Tibial artery (tissue), 4 donors: Measurements from ENCODE around the gene SORCS3.

Experiments
- DNase-seq, 2 donors: peaks; one replicate each; pipeline ENCODE4 v3.0.0-alpha.2; 2019
- H3K27ac ChIP-seq, 2 donors: fragments of 200-600 bp; sonication (generic) in 1 of 2; 1 replicate in 1 of 2; 2 replicates in 1 of 2; pipeline ENCODE4 v1.5.1; 2018 to 2019; ENCODE audit warnings: mild to moderate bottlenecking in 1 of 2
- H3K27me3 ChIP-seq, 2 donors: fragments of 200-600 bp; sonication (generic) in 1 of 2; one replicate each; pipeline versions ENCODE4 v1.5.1 to v1.6.0; 2016 to 2019
- H3K36me3 ChIP-seq, 3 donors: fragments of 200-600 bp; sonication (generic) in 2 of 3; one replicate each; pipeline ENCODE4 v1.5.1; 2016 to 2019; ENCODE audit warnings: mild to moderate bottlenecking in 2 of 3
- H3K4me1 ChIP-seq, 4 donors: fragments of 200-600 bp; sonication (generic) in 2 of 4; 1 replicate in 3 of 4; 2 replicates in 1 of 4; pipeline ENCODE4 v1.5.1; 2016 to 2019
- H3K4me3 ChIP-seq, 2 donors: fragments of 200-600 bp; sonication (generic) in 1 of 2; 1 replicate in 1 of 2; 2 replicates in 1 of 2; pipeline ENCODE4 v1.5.1; 2018 to 2019; ENCODE audit warnings: mild to moderate bottlenecking in 2 of 2
- H3K9me3 ChIP-seq, 3 donors: fragments of 200-600 bp; sonication (generic) in 1 of 3; one replicate each; pipeline ENCODE4 v1.5.1; 2016 to 2019
- CTCF ChIP-seq, 2 experiments: fragments of 200-600 bp in 1 of 2; fragments of 450-650 bp in 1 of 2; IDR thresholded peaks; one replicate each; pipeline ENCODE4 v1.5.1; 2017 to 2019; ENCODE audit warnings: antibody characterized with exemption in 2 of 2, mild to moderate bottlenecking in 1 of 2, moderate library complexity in 1 of 2
- intact Hi-C: fragments of 100-400 bp; cut with DNase I; formaldehyde crosslinking; loops from one replicate; pipeline ENCODE4 v1.15.0; 2023; ENCODE audit warnings: low total_unique reads

Gene SORCS3

GRCh38 chr10:104809288-104810090, 168.4 kb downstream of the SORCS3 start:
- no peaks in the 10 kb centered on the region for H3K27me3 ChIP-seq
- H3K4me3 ChIP-seq: no peak overlapping the region
- H3K27ac ChIP-seq: no peak overlapping the region
- no peaks in the 10 kb centered on the region for H3K36me3 ChIP-seq
- no peak for DNase-seq
- no peaks in the 10 kb centered on the region for H3K9me3 ChIP-seq
- no peak for TF ChIP-seq CTCF (IDR thresholded peaks at IDR 0.05)
- intact Hi-C loops: no loop called here
- H3K4me1 ChIP-seq: no peaks in the 10 kb centered on the region

DNA sequence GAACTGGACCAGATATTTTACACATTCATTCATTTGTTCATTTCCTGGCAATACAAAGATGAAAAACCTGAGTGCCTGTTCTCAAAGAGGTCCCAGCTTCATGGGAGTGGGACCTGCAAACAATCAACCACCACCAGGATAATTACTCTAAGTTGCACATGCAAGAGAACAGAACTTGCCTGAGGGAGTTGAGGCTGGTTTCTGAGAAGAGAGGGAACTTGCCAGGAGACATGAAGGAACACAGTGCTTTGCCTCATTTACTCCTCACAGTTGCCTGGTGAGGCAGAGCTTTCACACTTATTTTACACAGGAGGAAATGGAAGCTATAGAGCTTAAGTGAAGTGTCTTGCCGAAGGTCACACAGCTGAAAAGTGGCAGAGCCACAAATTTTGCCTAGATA, 170.1 kb downstream of the SORCS3 start:
- Histone ChIP-seq H3K27ac (no peak overlapping the region), H3K9me3 (no peaks in the 10 kb centered on the region), H3K27me3 (no peaks in the 10 kb centered on the region), H3K4me3 (no peak overlapping the region), H3K36me3 (no peaks in the 10 kb centered on the region), H3K4me1 (no peaks in the 10 kb centered on the region)
- TF ChIP-seq CTCF (IDR thresholded peaks at IDR 0.05): no peak
- DNase-seq: no peak
- intact Hi-C loops: no loop called here

DNA sequence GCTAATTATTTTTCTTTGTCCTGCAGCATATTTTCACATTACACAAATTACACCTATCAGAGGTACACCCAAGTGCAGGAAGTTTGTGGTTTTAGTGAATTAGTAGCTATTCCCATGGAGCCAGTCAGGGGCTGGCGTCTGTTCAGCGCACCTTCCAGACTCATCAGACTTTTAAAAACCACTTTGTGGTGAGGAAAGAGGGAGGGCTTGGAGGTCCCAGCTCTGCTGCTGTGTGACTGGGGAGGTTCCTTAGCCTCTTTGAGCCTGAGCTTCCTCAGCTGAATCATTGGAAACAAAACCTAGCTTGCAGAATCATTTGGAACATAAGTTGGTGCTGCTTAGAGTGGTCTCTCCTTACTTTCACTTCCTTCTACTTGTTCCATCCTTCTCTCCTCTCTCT, 175.4 kb downstream of the SORCS3 start:
- Histone ChIP-seq H3K27me3 (no peaks in the 10 kb centered on the region), H3K36me3 (no peaks in the 10 kb centered on the region), H3K4me1 (no peaks in the 10 kb centered on the region), H3K27ac (no peak overlapping the region), H3K4me3 (no peak overlapping the region), H3K9me3 (no peaks in the 10 kb centered on the region)
- no peak for DNase-seq
- intact Hi-C loops: no loop called here
- no peak for TF ChIP-seq CTCF (IDR thresholded peaks at IDR 0.05)

DNA sequence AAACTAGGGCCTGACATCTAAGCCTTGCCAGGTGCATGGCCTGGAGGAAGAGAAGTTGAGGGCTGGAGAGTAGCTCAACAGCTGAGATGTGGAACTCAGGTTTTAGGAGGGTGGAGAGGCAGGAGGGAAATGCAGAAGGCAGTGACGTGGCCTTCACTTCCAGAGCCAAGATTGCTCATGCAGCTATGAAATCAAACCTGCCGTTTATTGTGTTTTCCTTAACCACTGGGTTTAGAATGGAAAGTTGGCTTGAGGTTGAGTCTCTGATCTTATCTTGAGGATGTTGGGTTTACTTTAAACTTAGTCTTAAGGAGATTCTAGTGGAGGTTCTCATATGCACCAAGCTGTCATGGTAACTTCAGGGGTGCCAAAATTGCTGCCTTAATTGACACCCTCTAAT, 178.6 kb downstream of the SORCS3 start:
- no peak for TF ChIP-seq CTCF (IDR thresholded peaks at IDR 0.05)
- Histone ChIP-seq H3K27ac (no peak overlapping the region), H3K36me3 (no peaks in the 10 kb centered on the region), H3K4me1 (no peaks in the 10 kb centered on the region), H3K27me3 (no peaks in the 10 kb centered on the region), H3K4me3 (no peak overlapping the region), H3K9me3 (no peaks in the 10 kb centered on the region)
- intact Hi-C loops: no loop called here
- no peak for DNase-seq

DNA sequence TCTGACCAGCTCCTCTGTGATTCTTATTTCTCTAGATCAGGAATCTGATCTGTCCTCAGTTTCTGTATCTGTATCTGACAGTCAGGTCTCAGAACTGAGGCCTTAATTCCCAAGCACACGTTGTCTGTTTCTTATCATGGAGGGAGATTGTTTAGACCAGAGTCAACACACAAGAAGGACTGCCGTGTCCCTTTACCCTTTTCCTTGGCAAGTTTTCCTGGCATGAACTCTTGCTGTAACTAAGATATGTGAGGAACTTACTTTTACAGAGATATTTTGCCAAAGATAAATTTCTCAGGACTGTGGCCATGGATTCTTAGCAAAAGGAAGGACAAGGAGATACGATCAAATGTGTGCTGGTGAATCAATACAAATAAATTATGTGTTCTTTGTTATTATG, 181.0 kb downstream of the SORCS3 start:
- H3K27ac ChIP-seq: no peak overlapping the region
- no peaks in the 10 kb centered on the region for H3K27me3 ChIP-seq
- TF ChIP-seq CTCF (IDR thresholded peaks at IDR 0.05): no peak
- no peak overlapping the region for H3K4me3 ChIP-seq
- peaks cover 0 to 3% (median 0%) of the 10 kb centered on the region in 3 donors for H3K9me3 ChIP-seq
- no peaks in the 10 kb centered on the region for H3K4me1 ChIP-seq
- H3K36me3 ChIP-seq: no peaks in the 10 kb centered on the region
- intact Hi-C loops: no loop called here
- no peak for DNase-seq
